Dendritic cell treated with granulocyte-macrophage colony-stimulating factor and Interleukin-4, amounts not matched to agents 40 ng/mL and 50 ng/mL, for 4 days (primary cell): ENCODE data around the gene SMARCD3.

Source experiments
- H3K27ac Mint-ChIP-seq: one replicate; pipeline ENCODE4 v1.8.0; 2022; ENCODE audit warnings: mild to moderate bottlenecking, mixed read lengths
- H3K27me3 Mint-ChIP-seq: one replicate; pipeline ENCODE4 v1.8.0; 2022; ENCODE audit warnings: mild to moderate bottlenecking, mixed read lengths
- H3K36me3 Mint-ChIP-seq: one replicate; pipeline ENCODE4 v1.8.0; 2022; ENCODE audit warnings: low read depth, mixed read lengths
- H3K4me1 Mint-ChIP-seq: one replicate; pipeline ENCODE4 v1.8.0; 2022; ENCODE audit warnings: low read depth, mixed read lengths
- H3K4me3 Mint-ChIP-seq: one replicate; pipeline ENCODE4 v1.8.0; 2022; ENCODE audit warnings: mild to moderate bottlenecking, moderate library complexity, mixed read lengths
- H3K9me3 Mint-ChIP-seq: one replicate; pipeline ENCODE4 v1.8.0; 2022; ENCODE audit warnings: mixed read lengths
- intact Hi-C: fragments of 100-400 bp; cut with micrococcal nuclease; formaldehyde crosslinking; loops from one replicate; pipeline ENCODE4 v1.15.0; 2022

The SMARCD3 gene

GRCh38 chr7:151240942-151241754 is 7.3 kb downstream of the SMARCD3 start:
- H3K4me3 Mint-ChIP-seq, result no peak overlapping the region
- H3K27ac Mint-ChIP-seq, result no peak overlapping the region
- H3K4me1 Mint-ChIP-seq, result peaks cover 15% of the 10 kb centered on the region
- H3K27me3 Mint-ChIP-seq, result peaks cover 29% of the 10 kb centered on the region
- H3K36me3 Mint-ChIP-seq, result peaks cover 42% of the 10 kb centered on the region
- no peaks in the 10 kb centered on the region for H3K9me3 Mint-ChIP-seq
- intact Hi-C loops, result no loop called here

- intact Hi-C loops, result no loop called here
- Mint-ChIP-seq H3K4me3 (no peak overlapping the region), H3K27me3 (peaks cover 23% of the 10 kb centered on the region), H3K36me3 (peaks cover 47% of the 10 kb centered on the region), H3K9me3 (no peaks in the 10 kb centered on the region), H3K4me1 (peaks cover 15% of the 10 kb centered on the region), H3K27ac (no peak overlapping the region)
Measured at GRCh38 chr7:151240536-151240935, 8.0 kb downstream of the SMARCD3 start.

- H3K4me1 Mint-ChIP-seq, result peaks cover 21% of the 10 kb centered on the region
- H3K27me3 Mint-ChIP-seq, result peaks cover 19% of the 10 kb centered on the region
- H3K9me3 Mint-ChIP-seq, result no peaks in the 10 kb centered on the region
- no peak overlapping the region for H3K27ac Mint-ChIP-seq
- H3K36me3 Mint-ChIP-seq, result peaks cover 53% of the 10 kb centered on the region
- intact Hi-C loops, result no loop called here
- no peak overlapping the region for H3K4me3 Mint-ChIP-seq
Measured at GRCh38 chr7:151239837-151240459, 8.5 kb downstream of the SMARCD3 start.

- Mint-ChIP-seq H3K27ac (no peak overlapping the region), H3K4me3 (no peak overlapping the region), H3K4me1 (peaks cover 25% of the 10 kb centered on the region), H3K27me3 (peaks cover 13% of the 10 kb centered on the region), H3K36me3 (peaks cover 60% of the 10 kb centered on the region), H3K9me3 (no peaks in the 10 kb centered on the region)
- intact Hi-C loops, result no loop called here
Measured at GRCh38 chr7:151238924-151239836, 9.3 kb downstream of the SMARCD3 start.

- peaks cover 5% of the 10 kb centered on the region for H3K27me3 Mint-ChIP-seq
- no peak overlapping the region for H3K4me3 Mint-ChIP-seq
- H3K9me3 Mint-ChIP-seq, result no peaks in the 10 kb centered on the region
- H3K4me1 Mint-ChIP-seq, result peaks cover 25% of the 10 kb centered on the region
- H3K36me3 Mint-ChIP-seq, result peaks cover 68% of the 10 kb centered on the region
- no peak overlapping the region for H3K27ac Mint-ChIP-seq
- intact Hi-C loops, result no loop called here
Measured at GRCh38 chr7:151238190-151238810, 10.2 kb downstream of the SMARCD3 start.

- Mint-ChIP-seq H3K9me3 (no peaks in the 10 kb centered on the region), H3K27ac (no peak overlapping the region)
Measured at GRCh38 chr7:151237244-151238189, 11.0 kb downstream of the SMARCD3 start.

GRCh38 chr7:151236406-151236805 is 12.1 kb downstream of the SMARCD3 start:
- Mint-ChIP-seq H3K27ac (no peak overlapping the region), H3K4me1 (peaks cover 33% of the 10 kb centered on the region)
- intact Hi-C loops, result no loop called here

More at GRCh38 chr7:151237244-151238189, 11.0 kb downstream of the SMARCD3 start:
- peaks cover 24% of the 10 kb centered on the region for H3K4me1 Mint-ChIP-seq
- peaks cover 2% of the 10 kb centered on the region for H3K27me3 Mint-ChIP-seq
- intact Hi-C loops, result no loop called here
- H3K4me3 Mint-ChIP-seq, result no peak overlapping the region
- H3K36me3 Mint-ChIP-seq, result peaks cover 76% of the 10 kb centered on the region

GRCh38 chr7:151235091-151235787 is 13.3 kb downstream of the SMARCD3 start:
- intact Hi-C loops, result no loop called here
- H3K4me3 Mint-ChIP-seq, result no peak overlapping the region
- no peaks in the 10 kb centered on the region for H3K27me3 Mint-ChIP-seq
- no peaks in the 10 kb centered on the region for H3K9me3 Mint-ChIP-seq
- peaks cover 75% of the 10 kb centered on the region for H3K36me3 Mint-ChIP-seq
- peaks cover 33% of the 10 kb centered on the region for H3K4me1 Mint-ChIP-seq
- no peak overlapping the region for H3K27ac Mint-ChIP-seq

More at GRCh38 chr7:151236406-151236805, 12.1 kb downstream of the SMARCD3 start:
- Mint-ChIP-seq H3K36me3 (peaks cover 76% of the 10 kb centered on the region), H3K9me3 (no peaks in the 10 kb centered on the region), H3K27me3 (no peaks in the 10 kb centered on the region), H3K4me3 (no peak overlapping the region)

- peaks cover 33% of the 10 kb centered on the region for H3K4me1 Mint-ChIP-seq
- intact Hi-C loops, result no loop called here
- peaks cover 60% of the 10 kb centered on the region for H3K36me3 Mint-ChIP-seq
- peak overlapping the region; percentile 96 for H3K27ac Mint-ChIP-seq
- H3K27me3 Mint-ChIP-seq, result peaks cover 1% of the 10 kb centered on the region
- H3K4me3 Mint-ChIP-seq, result peak overlapping the region; percentile 98
- no peaks in the 10 kb centered on the region for H3K9me3 Mint-ChIP-seq
Measured at GRCh38 chr7:151233804-151234203, 14.7 kb downstream of the SMARCD3 start.

- peak overlapping the region; percentile 98 for H3K4me3 Mint-ChIP-seq
- peaks cover 1% of the 10 kb centered on the region for H3K27me3 Mint-ChIP-seq
- H3K4me1 Mint-ChIP-seq, result peaks cover 35% of the 10 kb centered on the region
- peaks cover 53% of the 10 kb centered on the region for H3K36me3 Mint-ChIP-seq
- peak overlapping the region; percentile 96 for H3K27ac Mint-ChIP-seq
- H3K9me3 Mint-ChIP-seq, result no peaks in the 10 kb centered on the region
- intact Hi-C loops, result no loop called here
Measured at GRCh38 chr7:151232917-151233701, 15.4 kb downstream of the SMARCD3 start.

- Mint-ChIP-seq H3K27me3 (peaks cover 1% of the 10 kb centered on the region), H3K4me3 (peak within 1 kb of the TSS; percentile 98), H3K36me3 (peaks cover 45% of the 10 kb centered on the region), H3K9me3 (no peaks in the 10 kb centered on the region), H3K27ac (peak within 1 kb of the TSS; percentile 96), H3K4me1 (peaks cover 40% of the 10 kb centered on the region)
- intact Hi-C loops, result no loop called here
Measured at GRCh38 chr7:151232091-151232916, 16.2 kb downstream of the SMARCD3 start, which contains the start of gene CHPF2. TSS of gene CHPF2 (plus strand) at chr7:151232483. CDS start at chr7:151234012, 1,529 bp downstream.
